SU-DHL-6 (cell line): Measurements from ENCODE around the gene ATG10.

Source experiments
- H2AFZ ChIP-seq: fragments of 200-600 bp; sonication (generic); 2 replicates; pipeline ENCODE4 v1.6.1; 2014; ENCODE audit warnings: low read depth, mild to moderate bottlenecking, moderate library complexity, mixed read lengths, antibody characterized with exemption, low read length; ENCODE audit not compliant: severe bottlenecking
- H3F3A ChIP-seq: fragments of 200-600 bp; shearing (Covaris generic); 2 replicates; pipeline ENCODE4 v1.6.0; 2016; ENCODE audit warnings: antibody characterized with exemption, mild to moderate bottlenecking; ENCODE audit not compliant: insufficient read depth
- H3K27ac ChIP-seq: fragments of 200-600 bp; sonication (generic); 2 replicates; pipeline ENCODE4 v1.5.1; 2016; ENCODE audit warnings: low read depth, mild to moderate bottlenecking, low read length, moderate library complexity, mixed read lengths
- H3K27me3 ChIP-seq: fragments of 200-600 bp; sonication (generic), shearing (Covaris generic); 2 replicates; pipeline ENCODE4 v1.6.0; 2014; ENCODE audit warnings: mild to moderate bottlenecking, low read length
- H3K36me3 ChIP-seq: fragments of 200-600 bp; sonication (generic); 2 replicates; pipeline ENCODE4 v1.6.1; 2014; ENCODE audit warnings: mild to moderate bottlenecking, low read length, mixed read lengths
- H3K4me2 ChIP-seq: fragments of 300-600, 200-600 bp; shearing (Covaris generic), sonication (generic); 2 replicates; pipeline ENCODE4 v1.6.0; 2014; ENCODE audit warnings: low read length, low read depth, mild to moderate bottlenecking; ENCODE audit not compliant: poor library complexity, severe bottlenecking
- H3K4me3 ChIP-seq: fragments of 200-600 bp; sonication (generic); 2 replicates; pipeline ENCODE4 v1.5.1; 2014; ENCODE audit warnings: antibody characterized with exemption, low read length, mild to moderate bottlenecking, mixed read lengths; ENCODE audit not compliant: insufficient read depth, poor library complexity, severe bottlenecking
- H3K79me2 ChIP-seq: fragments of 200-600 bp; sonication (generic); 2 replicates; pipeline ENCODE4 v1.6.1; 2014; ENCODE audit warnings: mild to moderate bottlenecking, low read length, moderate library complexity; ENCODE audit not compliant: insufficient read depth
- H3K9ac ChIP-seq: fragments of 200-600 bp; sonication (generic); 2 replicates; pipeline ENCODE4 v1.7.0; 2014; ENCODE audit warnings: mild to moderate bottlenecking, low read length
- H3K9me2 ChIP-seq: fragments of 200-600 bp; sonication (generic); replicated peaks from 2 replicates; pipeline ENCODE4 v1.6.1; 2014; ENCODE audit warnings: low read length; ENCODE audit not compliant: insufficient read depth
- H3K9me3 ChIP-seq: fragments of 200-600 bp; sonication (generic); 2 replicates; pipeline ENCODE4 v1.6.1; 2014; ENCODE audit warnings: low read length, mixed read lengths; ENCODE audit not compliant: insufficient read depth
- H4K20me1 ChIP-seq: fragments of 200-600 bp; sonication (generic); 2 replicates; pipeline ENCODE4 v1.6.1; 2014; ENCODE audit warnings: low read depth, mild to moderate bottlenecking, antibody characterized with exemption, low read length, moderate library complexity, mixed read lengths
- CTCF ChIP-seq: fragments of 200-600 bp; sonication (generic); IDR thresholded peaks from one replicate; pipeline ENCODE4 v1.5.1; 2017; ENCODE audit warnings: antibody characterized with exemption, mild to moderate bottlenecking, low read length, moderate library complexity; ENCODE audit not compliant: insufficient read depth, poor library complexity, severe bottlenecking
- EZH2phosphoT487 ChIP-seq: fragments of 200-600 bp; sonication (generic), shearing (Covaris generic); conservative IDR thresholded peaks from 2 replicates; pipeline ENCODE4 v1.6.1; 2018; ENCODE audit warnings: mild to moderate bottlenecking, antibody characterized with exemption, low read length, moderate library complexity, mixed read lengths

The ATG10 gene

GRCh38 chr5:82068723-82069122 is 96.9 kb downstream of the ATG10 start:
- no peak overlapping the region for H3K27ac ChIP-seq
- H3K4me2 ChIP-seq, result no peak overlapping the region
- H3K9me2 ChIP-seq, result no peaks in the 10 kb centered on the region
- no peak overlapping the region for H3K9ac ChIP-seq
- no peaks in the 10 kb centered on the region for H3K79me2 ChIP-seq
- TF ChIP-seq CTCF (no peak), EZH2phosphoT487 (no peak)
- H2AFZ ChIP-seq, result no peak overlapping the region
- H3K9me3 ChIP-seq, result no peaks in the 10 kb centered on the region
- H4K20me1 ChIP-seq, result no peaks in the 10 kb centered on the region
- no peaks in the 10 kb centered on the region for H3F3A ChIP-seq
- H3K27me3 ChIP-seq, result no peaks in the 10 kb centered on the region
- H3K4me3 ChIP-seq, result no peak overlapping the region
- H3K36me3 ChIP-seq, result peaks cover 3% of the 10 kb centered on the region; the same call in 1 of the 2 replicates

- Histone ChIP-seq H2AFZ (no peak overlapping the region), H3F3A (no peaks in the 10 kb centered on the region), H3K4me2 (no peak overlapping the region), H3K9ac (no peak overlapping the region), H3K4me3 (no peak overlapping the region), H3K9me3 (no peaks in the 10 kb centered on the region), H3K27me3 (no peaks in the 10 kb centered on the region), H4K20me1 (no peaks in the 10 kb centered on the region), H3K79me2 (no peaks in the 10 kb centered on the region), H3K36me3 (peaks cover 3% of the 10 kb centered on the region; the same call in 1 of the 2 replicates), H3K27ac (no peak overlapping the region), H3K9me2 (no peaks in the 10 kb centered on the region)
- TF ChIP-seq EZH2phosphoT487 (no peak), CTCF (no peak)
Measured at GRCh38 chr5:82072138-82072537, 100.3 kb downstream of the ATG10 start.

GRCh38 chr5:82073179-82073578 is 101.4 kb downstream of the ATG10 start:
- Histone ChIP-seq H3K4me3 (no peak overlapping the region), H3K27ac (no peak overlapping the region), H3K9me3 (no peaks in the 10 kb centered on the region), H3K36me3 (no peaks in the 10 kb centered on the region), H3K27me3 (no peaks in the 10 kb centered on the region), H2AFZ (no peak overlapping the region), H3F3A (no peaks in the 10 kb centered on the region), H3K4me2 (no peak overlapping the region), H3K9ac (no peak overlapping the region), H4K20me1 (no peaks in the 10 kb centered on the region), H3K9me2 (no peaks in the 10 kb centered on the region), H3K79me2 (no peaks in the 10 kb centered on the region)
- TF ChIP-seq EZH2phosphoT487 (no peak), CTCF (no peak)

- no peaks in the 10 kb centered on the region for H3F3A ChIP-seq
- no peaks in the 10 kb centered on the region for H3K27me3 ChIP-seq
- no peak overlapping the region for H2AFZ ChIP-seq
- no peak overlapping the region for H3K4me3 ChIP-seq
- H3K9me2 ChIP-seq, result no peaks in the 10 kb centered on the region
- H3K9me3 ChIP-seq, result no peaks in the 10 kb centered on the region
- H3K9ac ChIP-seq, result no peak overlapping the region
- TF ChIP-seq EZH2phosphoT487 (no peak), CTCF (no peak)
- no peak overlapping the region for H3K4me2 ChIP-seq
- no peak overlapping the region for H3K27ac ChIP-seq
- no peaks in the 10 kb centered on the region for H3K36me3 ChIP-seq
- H4K20me1 ChIP-seq, result no peaks in the 10 kb centered on the region
- no peaks in the 10 kb centered on the region for H3K79me2 ChIP-seq
Measured at GRCh38 chr5:82074950-82075349, 103.1 kb downstream of the ATG10 start.
